Measurements from ENCODE around the gene ALG6. TPM values are rescaled to one million over a fixed set of nuclear protein-coding genes. Genes with fewer than 3 reads are reported as not detected.

The ALG6 gene
- total RNA-seq, 1 experiment from 2014 or later = 21.4 TPM

DNA sequence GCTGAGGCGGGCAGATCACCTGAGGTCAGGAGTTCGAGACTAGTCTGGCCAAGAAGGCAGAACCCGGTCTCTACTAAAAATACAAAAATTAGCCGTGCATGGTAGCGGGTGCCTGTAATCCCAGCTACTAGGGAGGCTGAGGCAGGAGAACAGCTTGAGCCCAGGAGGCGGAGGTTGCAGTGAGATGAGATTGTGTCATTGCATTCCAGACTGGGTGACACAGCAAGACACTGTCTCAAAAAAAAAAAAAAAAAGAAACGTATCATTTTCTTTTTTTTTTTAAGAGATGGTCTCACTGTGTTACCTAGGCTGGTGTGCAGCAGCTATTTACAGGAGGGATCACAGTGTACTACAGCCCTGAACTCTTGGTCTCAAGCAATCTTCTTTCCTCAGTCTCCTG lies 108.3 kb downstream of the ALG6 start:
- Histone ChIP-seq H3K56ac (ENCODE audit: insufficient read length, low read depth, low read length) (no peak overlapping the region), H2AFZ (ENCODE audit: low read length) (no peak overlapping the region)

More for the DNA sequence above, 108.3 kb downstream of the ALG6 start:
- H3K4me3 Mint-ChIP-seq = no peak overlapping the region
- Histone ChIP-seq H3K27me3 (ENCODE audit: insufficient read depth, low read length) (no peaks in the 10 kb centered on the region), H2BK15ac (ENCODE audit: low read depth, low read length) (no peak overlapping the region), H3K18ac (ENCODE audit: insufficient read length, low read depth, low read length) (no peak overlapping the region), H3K23ac (ENCODE audit: insufficient read length, low read depth, low read length) (no peak overlapping the region), H2AK5ac (ENCODE audit: insufficient read length, low read length) (no peak overlapping the region), H3K14ac (ENCODE audit: insufficient read depth, low read length) (no peak overlapping the region), H3T11ph (ENCODE audit: low read length) (no peak overlapping the region), H2BK5ac (ENCODE audit: insufficient read length, low read length) (no peak overlapping the region), H3K9me3 (ENCODE audit: control insufficient read depth, low read depth, low read length) (no peaks in the 10 kb centered on the region), H3K4me2 (ENCODE audit: insufficient read depth, insufficient read length, low read length) (no peak overlapping the region), H3K4ac (ENCODE audit: low read depth, low read length) (no peak overlapping the region), H4K8ac (replicated peaks; ENCODE audit: insufficient read length, low read depth, low read length) (no peak overlapping the region), H2BK120ac (ENCODE audit: low read depth, low read length, poor library complexity, severe bottlenecking) (no peak overlapping the region), H4K91ac (ENCODE audit: insufficient read length, low read depth, low read length) (no peak overlapping the region), H2BK12ac (ENCODE audit: insufficient read length, low read depth, low read length) (no peak overlapping the region), H4K5ac (ENCODE audit: insufficient read length, low read depth, low read length) (no peak overlapping the region), H2BK20ac (ENCODE audit: low read depth, low read length, poor library complexity, severe bottlenecking) (no peak overlapping the region), H3K27ac (ENCODE audit: insufficient read length, low read depth, low read length) (no peak overlapping the region), H3K4me1 (ENCODE audit: insufficient read depth, low read length) (no peaks in the 10 kb centered on the region), H4K20me1 (ENCODE audit: control insufficient read depth, insufficient read depth, insufficient read length) (no peaks in the 10 kb centered on the region), H3K9ac (ENCODE audit: extremely low read depth, insufficient read length, low read length) (no peak overlapping the region), H3K79me1 (ENCODE audit: insufficient read depth, low read depth, low read length, poor library complexity, severe bottlenecking) (no peaks in the 10 kb centered on the region), H3K23me2 (ENCODE audit: insufficient read length, low read depth, low read length, poor library complexity, severe bottlenecking) (no peaks in the 10 kb centered on the region), H3K79me2 (ENCODE audit: insufficient read depth, low read length) (no peaks in the 10 kb centered on the region)
- no peak for DNase-seq
- peaks cover 17 to 19% of the 10 kb centered on the region in 2 experiments for H3K9me3 Mint-ChIP-seq
- no peaks in the 10 kb centered on the region for H3K4me1 Mint-ChIP-seq
- no peak overlapping the region for H3K27ac Mint-ChIP-seq
- peaks cover 25 to 41% (median 39%) of the 10 kb centered on the region in 3 experiments for H3K36me3 Mint-ChIP-seq (ENCODE audit: insufficient read depth in 1 of 3, low read depth in 3 of 3)
- TF ChIP-seq, protein P1, sequence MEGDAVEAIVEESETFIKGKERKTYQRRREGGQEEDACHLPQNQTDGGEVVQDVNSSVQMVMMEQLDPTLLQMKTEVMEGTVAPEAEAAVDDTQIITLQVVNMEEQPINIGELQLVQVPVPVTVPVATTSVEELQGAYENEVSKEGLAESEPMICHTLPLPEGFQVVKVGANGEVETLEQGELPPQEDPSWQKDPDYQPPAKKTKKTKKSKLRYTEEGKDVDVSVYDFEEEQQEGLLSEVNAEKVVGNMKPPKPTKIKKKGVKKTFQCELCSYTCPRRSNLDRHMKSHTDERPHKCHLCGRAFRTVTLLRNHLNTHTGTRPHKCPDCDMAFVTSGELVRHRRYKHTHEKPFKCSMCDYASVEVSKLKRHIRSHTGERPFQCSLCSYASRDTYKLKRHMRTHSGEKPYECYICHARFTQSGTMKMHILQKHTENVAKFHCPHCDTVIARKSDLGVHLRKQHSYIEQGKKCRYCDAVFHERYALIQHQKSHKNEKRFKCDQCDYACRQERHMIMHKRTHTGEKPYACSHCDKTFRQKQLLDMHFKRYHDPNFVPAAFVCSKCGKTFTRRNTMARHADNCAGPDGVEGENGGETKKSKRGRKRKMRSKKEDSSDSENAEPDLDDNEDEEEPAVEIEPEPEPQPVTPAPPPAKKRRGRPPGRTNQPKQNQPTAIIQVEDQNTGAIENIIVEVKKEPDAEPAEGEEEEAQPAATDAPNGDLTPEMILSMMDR (conservative IDR thresholded peaks at IDR 0.05) = no peak
- H3K27me3 Mint-ChIP-seq (ENCODE audit: low read depth) = no peaks in the 10 kb centered on the region
- no CpG with 5 or more reads among the region's 7 CpGs for WGBS (ENCODE audit: extremely low coverage, insufficient read length, low lambda C conversion rate)

Measured in H9 (cell line).